Prostate gland (tissue), 2 donors: ENCODE data around the gene MOGAT3.

Source experiments
- CTCF ChIP-seq, 4 experiments: fragments of 200-600 bp in 2 of 4; fragments of 450-650 bp in 2 of 4; sonication (generic) in 2 of 4; IDR thresholded peaks; 1 replicate in 3 of 4; 2 replicates in 1 of 4; pipeline ENCODE4 v1.5.1; 2016 to 2019; ENCODE audit warnings: antibody characterized with exemption in 4 of 4, mild to moderate bottlenecking in 2 of 4, moderate library complexity in 2 of 4
- POLR2A ChIP-seq: fragments of 450-650 bp; IDR thresholded peaks from one replicate; pipeline ENCODE4 v1.6.1; 2016; ENCODE audit warnings: antibody characterized with exemption, mild to moderate bottlenecking

GRCh38 chr7:101223528-101223927, 22.7 kb upstream of the MOGAT3 start:
- no peak for TF ChIP-seq CTCF (IDR thresholded peaks at IDR 0.05)
- TF ChIP-seq POLR2A, result no peak
